HS-27A (cell line): ENCODE data around the gene TEKT1.
"Not testable (repeated sequence)": the region's sequence is repeated elsewhere in the genome, so short reads cannot be mapped to it uniquely, and the experiment has no call there.

Experiments used
- DNase-seq: peaks from one replicate; pipeline ENCODE4 v3.0.0-alpha.2; 2012; ENCODE audit warnings: low read depth, missing footprints

The TEKT1 gene

GRCh38 chr17:6815775-6816174, 15.8 kb downstream of the TEKT1 start:
- DNase-seq, result no peak

GRCh38 chr17:6812295-6812694, 19.2 kb downstream of the TEKT1 start:
- DNase-seq, result no peak

- no peak for DNase-seq
These were observed 20.0 kb downstream of the TEKT1 start for GRCh38 chr17:6811510-6811909.

- DNase-seq, result no peak
These were observed 31.0 kb downstream of the TEKT1 start for GRCh38 chr17:6800422-6801027.

- no peak for DNase-seq
These were observed 31.8 kb downstream of the TEKT1 start for GRCh38 chr17:6799738-6800137.

GRCh38 chr17:6797718-6798351, 33.7 kb downstream of the TEKT1 start:
- DNase-seq, result no peak

GRCh38 chr17:6796887-6797490, 34.5 kb downstream of the TEKT1 start:
- no peak for DNase-seq

- DNase-seq, result no peak
These were observed 35.3 kb downstream of the TEKT1 start for GRCh38 chr17:6796017-6796886.

GRCh38 chr17:6793748-6794493, 37.6 kb downstream of the TEKT1 start:
- no peak for DNase-seq

GRCh38 chr17:6789146-6789545, 42.4 kb downstream of the TEKT1 start:
- no peak for DNase-seq

- DNase-seq, result no peak
These were observed 44.3 kb downstream of the TEKT1 start for GRCh38 chr17:6787081-6787693.

GRCh38 chr17:6786618-6787017, 44.9 kb downstream of the TEKT1 start:
- DNase-seq, result no peak

GRCh38 chr17:6782244-6782643, 49.3 kb downstream of the TEKT1 start:
- no peak for DNase-seq

GRCh38 chr17:6780886-6781285, 50.6 kb downstream of the TEKT1 start:
- no peak for DNase-seq

GRCh38 chr17:6780001-6780400, 51.5 kb downstream of the TEKT1 start:
- no peak for DNase-seq

GRCh38 chr17:6779411-6779810, 52.1 kb downstream of the TEKT1 start:
- no peak for DNase-seq

GRCh38 chr17:6775871-6776405, 55.6 kb downstream of the TEKT1 start, which contains the start of gene FBXO39:
Gene FBXO39 (plus strand): TSS chr17:6776215. CDS start chr17:6779869, 3,654 bp downstream.
- DNase-seq, result no peak

GRCh38 chr17:6774906-6775305, 56.6 kb downstream of the TEKT1 start:
- DNase-seq, result not testable (repeated sequence)

GRCh38 chr17:6772016-6772415, 59.5 kb downstream of the TEKT1 start:
- no peak for DNase-seq

- no peak for DNase-seq
These were observed 63.1 kb downstream of the TEKT1 start for GRCh38 chr17:6768447-6768846.

GRCh38 chr17:6761779-6762178, 69.8 kb downstream of the TEKT1 start:
- no peak for DNase-seq
